OCI-LY1 (cell line): Measurements from ENCODE around the gene ADA.

Experiments
- CTCF ChIP-seq: fragments of 200-600 bp; sonication (generic), shearing (Covaris generic); IDR thresholded peaks from 2 replicates; pipeline ENCODE4 v1.5.1; 2017; ENCODE audit warnings: mild to moderate bottlenecking, antibody characterized with exemption, low read length, moderate library complexity, mixed read lengths
- EZH2 ChIP-seq: fragments of 200-600 bp; sonication (generic), shearing (Covaris generic); IDR thresholded peaks from 2 replicates; pipeline ENCODE4 v1.8.0; 2017; ENCODE audit warnings: borderline replicate concordance, mixed run types, mild to moderate bottlenecking, antibody characterized with exemption, low read length, moderate library complexity, mixed read lengths

GRCh38 chr20:44644667-44645131 is 6.8 kb downstream of the ADA start:
- TF ChIP-seq CTCF, result no peak
- TF ChIP-seq EZH2, result no peak
